SK-N-SH treated with all-trans-retinoic acid at 6 μM for 48 hours (cell line): ENCODE measurements around the gene SUDS3.

Source experiments
- ATAC-seq: fragments of 200-7000 bp; cut with Tn5 transposase; 3 replicates; pipeline ENCODE4 v1.9.1; 2020; ENCODE audit warnings: mild to moderate bottlenecking, moderate library complexity
- ARNTL ChIP-seq: fragments of 450-650 bp; formaldehyde crosslinking; IDR thresholded peaks from 2 replicates; pipeline ENCODE4 v1.5.0; 2020; ENCODE audit warnings: low read depth, mild to moderate bottlenecking, moderate library complexity, borderline replicate concordance
- BACH2 ChIP-seq: fragments of 250-450 bp; sonication (Bioruptor Pico); IDR thresholded peaks from 2 replicates; pipeline ENCODE4 v1.9.0; 2021; ENCODE audit warnings: mild to moderate bottlenecking, borderline replicate concordance
- CREB5 ChIP-seq: fragments of 250-450 bp; sonication (Bioruptor Pico); IDR thresholded peaks from 2 replicates; pipeline ENCODE4 v1.5.1; 2020; ENCODE audit warnings: low read depth, mild to moderate bottlenecking, moderate library complexity
- CSDC2 ChIP-seq: fragments of 250-450 bp; sonication (Bioruptor Pico); IDR thresholded peaks from 2 replicates; pipeline ENCODE4 v1.5.0; 2020; ENCODE audit warnings: mild to moderate bottlenecking, moderate library complexity
- ESRRG ChIP-seq: fragments of 250-450 bp; sonication (Bioruptor Pico); IDR thresholded peaks from 2 replicates; pipeline ENCODE4 v1.6.1; 2021; ENCODE audit warnings: mild to moderate bottlenecking
- ISL1 ChIP-seq: fragments of 250-450 bp; sonication (Bioruptor Pico); IDR thresholded peaks from 2 replicates; pipeline ENCODE4 v2.1.2; 2022; ENCODE audit warnings: mild to moderate bottlenecking, moderate library complexity
- PATZ1 ChIP-seq: fragments of 250-450 bp; sonication (Bioruptor Pico); IDR thresholded peaks from 2 replicates; pipeline ENCODE4 v1.8.0; 2020; ENCODE audit warnings: mild to moderate bottlenecking, moderate library complexity, borderline replicate concordance
- TCF4 ChIP-seq: fragments of 250-450 bp; sonication (Bioruptor Pico); IDR thresholded peaks from 2 replicates; pipeline ENCODE4 v1.8.0; 2021; ENCODE audit warnings: mild to moderate bottlenecking, moderate library complexity, borderline replicate concordance
- TOX ChIP-seq: fragments of 250-450 bp; sonication (Bioruptor Pico); IDR thresholded peaks from 2 replicates; pipeline ENCODE4 v1.8.0; 2021; ENCODE audit warnings: mild to moderate bottlenecking, moderate library complexity, borderline replicate concordance
- ZC3H10 ChIP-seq: fragments of 250-450 bp; sonication (Bioruptor Pico); IDR thresholded peaks from 2 replicates; pipeline ENCODE4 v1.5.1; 2021; ENCODE audit warnings: mild to moderate bottlenecking, moderate library complexity
- ZFP3 ChIP-seq: fragments of 250-450 bp; sonication (Bioruptor Pico); IDR thresholded peaks from 2 replicates; pipeline ENCODE4 v1.5.0; 2020; ENCODE audit warnings: mild to moderate bottlenecking, moderate library complexity
- ZFP30 ChIP-seq: fragments of 450-650 bp; formaldehyde crosslinking; IDR thresholded peaks from 2 replicates; pipeline ENCODE4 v1.5.0; 2022; ENCODE audit warnings: mild to moderate bottlenecking, moderate library complexity
- ZNF565 ChIP-seq: fragments of 450-650 bp; formaldehyde crosslinking; conservative IDR thresholded peaks from 2 replicates; pipeline ENCODE4 v1.5.0; 2020; ENCODE audit warnings: low read depth, mild to moderate bottlenecking, moderate library complexity
- ZNF70 ChIP-seq: fragments of 450-650 bp; formaldehyde crosslinking; IDR thresholded peaks from 2 replicates; pipeline ENCODE4 v1.5.0; 2020; ENCODE audit warnings: mild to moderate bottlenecking, moderate library complexity
- TF ChIP-seq, protein P1 (sequence below): fragments of 250-450 bp; sonication (Bioruptor Pico); IDR thresholded peaks from 2 replicates; pipeline ENCODE4 v1.5.0; 2020; ENCODE audit warnings: mild to moderate bottlenecking, moderate library complexity

SUDS3 gene

DNA sequence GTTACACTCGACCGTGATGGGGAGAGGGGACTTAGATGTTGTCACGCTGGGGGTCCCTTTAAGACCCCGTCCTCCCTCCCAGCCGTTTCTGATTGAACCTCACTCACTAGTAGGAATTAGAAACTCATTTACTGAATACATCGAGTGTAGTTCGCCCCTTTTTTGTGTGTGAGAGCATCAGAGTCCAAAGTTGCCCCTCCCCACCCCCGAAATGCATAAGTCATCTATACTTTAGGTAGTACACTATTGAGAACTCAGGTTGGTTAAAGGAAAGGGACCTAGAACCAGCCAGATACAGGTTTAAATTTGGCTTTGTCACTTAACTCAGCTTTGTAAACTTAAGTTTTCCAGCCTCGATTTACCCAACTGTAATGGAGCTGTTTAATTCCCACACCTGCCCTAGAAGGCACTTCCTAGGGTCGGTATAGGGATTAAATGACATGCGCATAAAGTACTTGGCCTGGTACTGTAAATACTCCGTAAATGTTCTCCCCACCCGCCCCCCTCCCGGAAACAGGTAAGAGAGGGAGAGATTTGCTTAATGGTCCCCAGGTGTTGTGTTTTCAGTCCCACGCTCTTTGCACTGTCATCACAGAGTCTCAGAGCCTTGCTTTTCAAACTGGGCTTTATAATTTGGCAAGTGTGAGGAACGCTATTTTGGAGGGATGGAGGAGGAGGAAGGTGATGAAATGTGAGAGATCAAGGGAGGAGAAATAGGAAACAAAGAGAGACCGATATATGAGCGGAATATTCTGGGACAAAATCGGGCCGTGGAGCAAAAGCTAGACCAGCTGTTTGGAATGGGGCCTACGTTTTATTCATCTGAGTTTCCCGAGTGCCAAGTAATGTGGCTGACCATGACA is 897 bp downstream of the SUDS3 start (continued):
- TF ChIP-seq, protein P1, sequence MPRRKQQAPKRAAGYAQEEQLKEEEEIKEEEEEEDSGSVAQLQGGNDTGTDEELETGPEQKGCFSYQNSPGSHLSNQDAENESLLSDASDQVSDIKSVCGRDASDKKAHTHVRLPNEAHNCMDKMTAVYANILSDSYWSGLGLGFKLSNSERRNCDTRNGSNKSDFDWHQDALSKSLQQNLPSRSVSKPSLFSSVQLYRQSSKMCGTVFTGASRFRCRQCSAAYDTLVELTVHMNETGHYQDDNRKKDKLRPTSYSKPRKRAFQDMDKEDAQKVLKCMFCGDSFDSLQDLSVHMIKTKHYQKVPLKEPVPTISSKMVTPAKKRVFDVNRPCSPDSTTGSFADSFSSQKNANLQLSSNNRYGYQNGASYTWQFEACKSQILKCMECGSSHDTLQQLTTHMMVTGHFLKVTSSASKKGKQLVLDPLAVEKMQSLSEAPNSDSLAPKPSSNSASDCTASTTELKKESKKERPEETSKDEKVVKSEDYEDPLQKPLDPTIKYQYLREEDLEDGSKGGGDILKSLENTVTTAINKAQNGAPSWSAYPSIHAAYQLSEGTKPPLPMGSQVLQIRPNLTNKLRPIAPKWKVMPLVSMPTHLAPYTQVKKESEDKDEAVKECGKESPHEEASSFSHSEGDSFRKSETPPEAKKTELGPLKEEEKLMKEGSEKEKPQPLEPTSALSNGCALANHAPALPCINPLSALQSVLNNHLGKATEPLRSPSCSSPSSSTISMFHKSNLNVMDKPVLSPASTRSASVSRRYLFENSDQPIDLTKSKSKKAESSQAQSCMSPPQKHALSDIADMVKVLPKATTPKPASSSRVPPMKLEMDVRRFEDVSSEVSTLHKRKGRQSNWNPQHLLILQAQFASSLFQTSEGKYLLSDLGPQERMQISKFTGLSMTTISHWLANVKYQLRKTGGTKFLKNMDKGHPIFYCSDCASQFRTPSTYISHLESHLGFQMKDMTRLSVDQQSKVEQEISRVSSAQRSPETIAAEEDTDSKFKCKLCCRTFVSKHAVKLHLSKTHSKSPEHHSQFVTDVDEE (CRISPR knock-in tag), result no peak
- TF ChIP-seq CSDC2 (CRISPR knock-in tag), result no peak
- no peak for TF ChIP-seq ZNF70
- TF ChIP-seq BACH2 (CRISPR knock-in tag), result no peak
- TF ChIP-seq ISL1 (CRISPR knock-in tag), result no peak
- TF ChIP-seq ESRRG (CRISPR knock-in tag), result no peak
- TF ChIP-seq ZFP3, result no peak

DNA sequence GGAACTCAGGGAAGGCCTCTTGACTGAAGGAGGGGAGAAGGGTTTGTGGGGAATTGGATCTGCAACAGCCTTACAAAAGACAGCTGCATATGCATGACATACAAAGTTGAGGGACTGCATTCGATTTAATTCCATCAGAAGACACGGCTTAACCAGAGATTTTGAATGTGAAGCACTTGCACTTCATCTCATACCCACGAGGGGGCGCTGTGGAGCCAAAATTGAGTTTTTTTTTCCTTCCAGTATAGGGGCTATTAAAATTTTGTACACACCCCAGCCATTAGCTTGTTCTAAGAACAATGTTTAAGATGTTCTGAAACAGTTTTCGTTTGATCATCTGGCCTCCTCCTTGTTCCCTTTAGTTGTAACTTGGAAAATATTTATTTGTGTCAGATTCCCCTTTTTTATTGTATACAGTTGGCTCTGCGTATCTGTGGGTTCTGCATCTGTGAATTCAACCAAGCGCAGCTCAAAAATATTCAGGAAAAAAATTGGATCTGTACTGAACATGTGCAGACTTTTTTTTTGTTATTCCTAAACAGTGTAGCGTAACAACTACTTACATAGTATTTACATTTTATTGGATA is 1.6 kb downstream of the SUDS3 start:
- peak; percentile 30 for ATAC-seq
- TF ChIP-seq CSDC2 (CRISPR knock-in tag), result no peak
- no peak for TF ChIP-seq ZNF70
- TF ChIP-seq TCF4 (CRISPR knock-in tag), result no peak
- no peak for TF ChIP-seq ESRRG (CRISPR knock-in tag)
- TF ChIP-seq ZFP3, result no peak
- TF ChIP-seq PATZ1 (CRISPR knock-in tag), result no peak
- TF ChIP-seq ZNF565 (CRISPR knock-in tag), result no peak
- no peak for TF ChIP-seq ARNTL (CRISPR knock-in tag)

DNA sequence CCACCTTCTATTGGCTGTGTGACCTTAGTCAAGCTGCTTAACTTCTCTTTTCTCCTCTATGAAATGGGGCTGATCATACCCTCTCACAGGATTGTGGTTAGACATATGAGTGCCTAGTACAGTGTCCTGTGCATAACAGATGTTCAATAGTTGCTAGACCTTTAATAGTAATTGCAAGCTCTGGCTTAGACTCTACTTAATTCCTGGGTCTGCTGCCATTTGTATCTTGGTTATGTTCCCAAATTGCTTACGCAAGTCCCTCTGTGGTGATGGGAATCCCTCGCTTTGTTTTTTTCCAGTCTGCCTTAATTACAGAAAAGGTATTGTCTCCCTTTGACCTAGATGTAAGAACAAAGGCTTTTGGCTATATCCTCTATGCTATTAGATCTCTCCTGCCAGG is 15.1 kb downstream of the SUDS3 start:
- no peak for TF ChIP-seq ISL1 (CRISPR knock-in tag)
- no peak for TF ChIP-seq TOX
- TF ChIP-seq ZFP3, result no peak
- no peak for TF ChIP-seq ZC3H10 (CRISPR knock-in tag)
- no peak for TF ChIP-seq ESRRG (CRISPR knock-in tag)
- TF ChIP-seq PATZ1 (CRISPR knock-in tag), result no peak
- TF ChIP-seq CSDC2 (CRISPR knock-in tag), result no peak
- TF ChIP-seq ZNF565 (CRISPR knock-in tag), result no peak
- TF ChIP-seq ZFP30 (CRISPR knock-in tag), result no peak
- TF ChIP-seq CREB5 (CRISPR knock-in tag), result no peak
- TF ChIP-seq, protein P1 (CRISPR knock-in tag), result no peak
- no peak for ATAC-seq
